HG02678 (cell line): ENCODE measurements around the gene DNASE1L3.

Source experiments
- ATAC-seq: cut with Tn5 transposase; IDR thresholded peaks from one replicate; pipeline ENCODE4 v1.9.1; 2021; ENCODE audit warnings: mild to moderate bottlenecking, moderate library complexity; ENCODE audit not compliant: unreplicated experiment

The DNASE1L3 gene

DNA sequence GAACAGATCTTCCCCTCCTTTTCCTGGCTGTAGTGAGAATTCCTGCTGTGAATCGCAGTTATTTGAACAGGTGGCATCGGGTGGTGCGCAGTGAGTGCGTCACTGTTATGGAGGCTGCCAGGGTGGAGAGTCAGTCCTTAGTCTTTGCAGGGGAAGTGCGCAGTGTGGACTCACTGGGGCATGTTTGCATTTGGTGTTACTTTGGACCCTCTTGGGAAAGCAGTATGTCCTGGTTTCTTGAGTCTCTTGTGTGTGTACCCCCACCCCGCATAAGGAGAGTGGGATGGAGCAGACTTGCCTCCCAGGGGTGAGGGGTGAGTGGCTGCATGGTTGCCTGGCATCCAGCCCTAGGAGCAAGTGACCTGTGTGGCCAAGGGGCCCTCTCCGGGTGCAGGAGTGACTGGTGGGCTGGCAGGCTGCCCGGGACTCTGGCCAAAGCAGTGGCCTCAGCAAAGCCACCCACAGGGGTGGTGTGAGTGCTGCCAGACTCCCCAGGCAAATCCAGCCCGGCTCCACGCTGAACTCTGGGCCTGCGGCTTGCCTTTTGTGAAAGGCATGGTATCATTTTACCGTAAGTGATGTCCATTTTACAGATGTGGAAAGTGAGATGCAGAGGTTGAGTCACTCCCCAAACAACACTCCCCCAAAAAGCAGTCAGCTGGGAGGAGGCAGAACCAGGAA is 46.4 kb downstream of the DNASE1L3 start:
- ATAC-seq: no peak

DNA sequence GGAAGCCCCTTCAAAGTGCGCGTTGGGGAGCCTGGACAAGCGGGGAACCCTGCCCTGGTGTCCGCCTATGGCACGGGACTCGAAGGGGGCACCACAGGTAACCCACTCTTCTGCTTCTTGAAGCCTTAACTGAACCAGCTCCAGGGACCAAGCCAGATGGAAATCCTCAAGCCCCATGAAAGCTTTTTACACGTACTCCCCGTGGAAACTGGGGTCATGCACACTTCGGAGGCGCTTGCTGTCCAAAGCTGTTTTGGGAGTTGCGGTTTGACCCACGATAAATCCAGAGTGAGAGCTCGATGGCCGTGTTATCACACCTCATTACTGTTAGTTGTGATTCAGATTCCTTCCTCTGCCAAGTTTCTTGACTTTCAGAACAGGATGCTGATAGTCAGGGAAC is 47.5 kb downstream of the DNASE1L3 start:
- no peak for ATAC-seq

DNA sequence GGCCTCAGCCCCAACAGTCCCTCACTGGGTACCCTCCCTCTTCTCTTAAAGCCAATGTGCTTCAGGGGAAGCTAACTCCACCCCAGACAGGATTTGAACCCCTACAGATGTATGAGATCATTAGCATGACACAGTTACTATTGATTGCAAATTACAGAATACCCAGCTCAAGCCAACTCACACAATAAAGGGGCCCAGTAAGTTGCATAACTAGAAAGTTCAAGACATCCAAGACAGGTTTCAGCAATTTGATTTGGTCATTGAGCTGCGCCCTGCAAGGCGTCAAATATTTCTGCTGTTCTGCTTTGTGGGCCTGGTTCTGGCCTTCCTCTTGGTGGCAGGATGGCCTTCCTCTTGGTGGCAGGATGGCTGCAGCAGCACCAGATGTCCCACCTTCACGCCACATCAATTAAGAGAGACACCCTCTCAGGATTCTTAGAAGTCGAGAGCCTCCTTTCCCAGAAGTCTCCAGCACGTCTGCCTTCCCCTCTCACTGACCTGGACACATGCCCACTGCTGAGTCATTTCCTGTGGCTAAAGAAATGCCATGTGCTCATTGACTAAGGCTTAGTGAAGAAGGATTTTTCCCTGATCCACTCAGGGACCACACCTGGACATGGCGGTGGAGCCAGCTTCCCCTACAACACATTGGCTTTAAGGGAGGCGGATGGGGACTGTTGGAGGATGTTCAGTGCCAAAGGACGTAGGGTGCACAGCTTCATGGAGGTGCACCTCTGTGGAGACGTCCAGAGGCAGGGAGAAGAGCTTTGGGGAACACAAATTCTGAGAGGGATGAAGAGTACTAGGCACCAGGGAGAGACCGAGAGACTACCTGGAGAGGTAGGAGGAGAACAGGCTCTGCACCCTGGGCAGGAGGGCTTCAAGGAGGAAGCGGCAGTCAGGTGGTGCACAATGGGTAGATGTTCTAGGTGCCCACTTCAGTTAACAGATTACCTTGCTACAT is 49.1 kb downstream of the DNASE1L3 start:
- no peak for ATAC-seq

DNA sequence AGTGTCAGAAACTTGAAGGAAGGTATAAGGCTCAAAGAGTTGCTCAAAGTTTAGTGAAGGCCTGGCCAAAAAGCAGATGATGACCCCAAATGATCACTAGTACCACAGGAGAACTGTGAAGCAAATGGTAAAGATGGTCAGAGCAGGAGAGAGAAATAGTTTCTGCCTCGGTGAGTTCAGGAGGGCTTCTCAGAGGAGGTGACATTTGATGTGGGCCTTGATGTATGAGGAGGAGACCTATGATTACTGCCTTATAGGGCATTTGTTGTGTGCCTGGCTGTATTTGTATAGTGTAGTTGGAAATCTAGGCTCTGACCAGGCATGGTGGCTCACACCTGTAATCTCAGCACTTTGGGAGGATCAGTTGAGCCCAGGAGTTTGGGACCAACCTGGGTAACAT is 50.4 kb downstream of the DNASE1L3 start:
- ATAC-seq: no peak

DNA sequence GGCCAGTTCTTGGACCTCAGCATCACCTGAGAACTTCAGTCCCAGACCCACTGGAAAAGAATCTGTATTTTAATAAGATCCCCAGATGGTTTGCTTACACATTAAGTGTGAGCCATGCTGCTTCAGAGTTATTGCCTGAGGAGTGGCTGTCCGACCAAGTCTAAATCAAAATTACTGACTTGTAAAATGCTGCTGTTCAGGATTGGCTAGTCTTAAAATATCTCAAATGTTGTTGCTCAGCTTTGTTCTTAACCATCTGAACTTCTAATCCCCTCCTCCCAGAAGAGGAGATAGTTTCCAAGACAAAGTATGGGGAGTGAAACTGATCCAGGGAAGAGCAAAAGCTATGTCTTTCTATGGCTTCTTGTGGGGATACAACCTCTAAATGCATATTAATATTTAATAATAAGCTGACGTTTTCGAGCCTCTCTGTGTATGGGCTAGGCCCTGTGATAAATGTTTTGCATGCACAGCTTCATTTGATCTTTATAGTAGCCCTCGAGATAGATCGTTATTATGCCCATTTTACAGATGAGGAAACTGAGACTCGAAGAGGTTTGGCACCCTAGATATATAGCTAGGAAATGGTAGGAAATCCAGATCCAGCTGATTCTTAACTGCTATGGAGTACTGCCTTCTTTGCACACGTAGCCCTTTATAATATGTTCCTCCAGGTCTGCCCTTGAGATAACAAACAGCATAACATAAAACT is 52.2 kb downstream of the DNASE1L3 start:
- no peak for ATAC-seq

DNA sequence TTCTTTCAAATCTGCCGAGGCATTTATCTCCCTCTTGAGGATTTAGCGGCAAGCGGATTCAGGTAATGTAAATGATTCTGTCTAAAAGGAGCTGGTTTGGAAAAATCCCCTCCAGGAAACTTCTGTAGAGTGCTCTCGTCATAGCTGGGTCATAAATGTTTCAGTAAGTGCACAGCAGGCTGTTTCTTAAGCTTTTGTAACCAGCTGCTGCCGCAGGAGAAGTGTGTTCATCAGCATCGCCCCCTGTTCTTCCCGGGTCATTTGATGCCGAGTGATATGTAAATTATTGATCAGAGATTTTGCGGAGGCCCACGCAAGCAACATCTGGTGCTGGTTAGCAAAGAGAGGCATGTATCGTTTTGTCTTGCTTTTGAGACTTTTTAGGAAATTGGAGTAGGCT is 53.1 kb downstream of the DNASE1L3 start:
- ATAC-seq: no peak

DNA sequence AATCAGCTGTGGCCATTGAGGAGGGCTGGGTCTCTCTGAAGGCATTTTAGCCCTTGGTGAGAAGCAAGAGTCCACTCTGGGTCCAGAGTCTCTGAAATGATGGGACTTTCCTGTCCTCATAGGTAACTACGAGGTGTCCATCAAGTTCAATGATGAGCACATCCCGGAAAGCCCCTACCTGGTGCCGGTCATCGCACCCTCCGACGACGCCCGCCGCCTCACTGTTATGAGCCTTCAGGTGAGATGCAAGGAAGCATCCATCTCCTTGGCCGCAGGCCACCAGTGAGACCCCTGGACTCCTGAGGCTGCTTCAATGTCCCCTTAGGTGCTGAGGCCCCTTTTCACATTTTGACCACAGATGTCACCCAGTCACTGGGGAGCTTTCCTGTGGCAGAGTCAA is 54.9 kb downstream of the DNASE1L3 start:
- ATAC-seq: no peak

DNA sequence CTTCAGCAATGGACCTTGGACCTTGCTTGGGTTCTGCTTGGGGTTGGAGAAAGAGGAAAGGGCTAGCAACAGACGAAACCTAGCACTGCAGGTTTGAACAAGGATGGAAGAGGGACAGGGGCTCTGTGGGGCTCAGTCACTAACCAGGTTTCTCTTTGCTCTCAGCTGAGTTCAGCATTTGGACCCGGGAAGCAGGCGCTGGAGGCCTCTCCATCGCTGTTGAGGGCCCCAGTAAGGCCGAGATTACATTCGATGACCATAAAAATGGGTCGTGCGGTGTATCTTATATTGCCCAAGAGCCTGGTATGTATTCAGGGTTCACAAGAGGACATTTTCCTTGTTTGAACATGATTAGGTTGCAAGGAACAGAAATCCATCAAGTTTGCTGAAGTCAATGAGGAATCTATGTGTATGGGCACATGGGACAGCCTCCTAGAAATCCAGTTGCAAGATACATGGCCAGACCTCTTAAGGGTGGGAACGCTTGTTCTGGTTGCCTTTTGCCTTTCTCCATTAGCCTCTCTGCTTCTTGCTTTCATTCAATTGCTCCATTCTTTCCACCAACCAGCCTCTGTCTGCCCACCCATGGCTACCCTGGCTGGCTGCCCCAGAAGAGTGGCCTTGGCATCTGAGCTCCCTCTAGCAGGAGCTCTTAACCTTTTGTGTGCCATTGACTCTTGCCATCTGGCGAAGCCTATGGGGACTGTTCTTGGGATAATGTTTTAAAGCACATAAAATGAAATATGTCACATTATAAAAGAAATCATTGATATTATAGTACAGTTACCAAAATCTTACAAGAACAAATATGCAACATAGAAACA is 55.9 kb downstream of the DNASE1L3 start:
- ATAC-seq: no peak

DNA sequence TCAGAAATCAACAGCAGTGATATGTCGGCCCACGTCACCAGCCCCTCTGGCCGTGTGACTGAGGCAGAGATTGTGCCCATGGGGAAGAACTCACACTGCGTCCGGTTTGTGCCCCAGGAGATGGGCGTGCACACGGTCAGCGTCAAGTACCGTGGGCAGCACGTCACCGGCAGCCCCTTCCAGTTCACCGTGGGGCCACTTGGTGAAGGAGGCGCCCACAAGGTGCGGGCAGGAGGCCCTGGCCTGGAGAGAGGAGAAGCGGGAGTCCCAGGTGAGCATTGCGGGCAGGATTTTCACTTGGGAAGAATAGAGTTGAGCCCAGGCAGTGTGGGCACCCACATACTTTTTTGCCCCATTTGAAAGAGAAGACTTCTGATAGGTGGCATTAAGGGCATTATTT is 57.4 kb downstream of the DNASE1L3 start:
- ATAC-seq: no peak

DNA sequence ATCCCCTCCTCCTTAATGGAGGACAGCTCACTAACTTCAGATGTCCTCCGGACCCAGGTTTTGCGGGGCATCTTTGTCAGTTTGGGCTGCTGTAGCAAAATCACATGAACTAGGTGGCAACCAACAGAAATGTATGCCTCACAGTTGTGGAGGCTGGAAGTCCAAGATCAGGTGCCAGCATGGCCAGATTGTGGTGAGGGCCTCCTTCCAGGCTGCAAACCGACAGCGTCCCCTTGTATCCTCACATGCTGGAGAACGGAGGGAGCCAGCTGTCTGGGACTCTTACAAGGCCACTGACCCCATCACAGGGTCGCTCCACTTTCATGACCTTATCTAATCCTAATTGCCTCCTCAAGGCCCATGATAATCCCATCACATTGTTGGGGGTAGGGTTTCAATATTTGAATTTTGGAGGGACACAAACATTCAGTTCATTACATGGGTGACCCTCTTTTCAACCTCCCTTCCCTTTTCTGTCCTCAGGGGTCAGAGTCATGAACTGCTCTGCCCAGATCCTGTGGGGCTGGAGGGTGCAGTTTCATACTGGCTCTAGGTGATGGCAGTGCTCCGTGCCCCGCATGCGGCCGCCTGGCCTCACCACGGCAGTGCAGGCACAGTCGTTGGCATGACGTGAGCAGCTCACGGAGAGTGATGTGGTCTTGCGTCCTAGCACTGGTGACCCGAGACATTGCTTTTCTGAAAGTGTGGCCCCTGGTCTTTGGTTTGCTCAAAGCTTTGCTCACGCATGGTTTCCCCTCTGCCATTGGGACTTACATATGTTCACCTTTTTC is 58.4 kb downstream of the DNASE1L3 start:
- ATAC-seq: no peak

DNA sequence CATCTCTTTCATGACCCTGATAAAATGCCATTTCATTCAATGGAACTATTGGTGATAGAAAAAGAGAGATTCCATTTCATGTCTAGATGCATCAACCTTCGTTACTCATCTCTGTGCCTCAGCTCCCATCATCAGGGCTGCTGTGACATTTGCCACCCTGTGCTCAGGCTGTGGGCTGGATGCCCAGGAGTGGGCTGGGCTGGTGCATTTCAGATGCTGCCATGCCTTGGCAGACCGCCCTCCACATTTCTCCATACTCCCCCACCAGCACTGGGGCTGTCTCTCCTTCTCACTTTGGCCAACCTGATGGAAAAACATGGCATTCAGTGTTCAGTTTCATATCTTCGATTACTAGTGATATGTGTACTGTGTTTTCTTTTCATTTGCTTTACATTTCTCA is 59.1 kb downstream of the DNASE1L3 start:
- no peak for ATAC-seq

DNA sequence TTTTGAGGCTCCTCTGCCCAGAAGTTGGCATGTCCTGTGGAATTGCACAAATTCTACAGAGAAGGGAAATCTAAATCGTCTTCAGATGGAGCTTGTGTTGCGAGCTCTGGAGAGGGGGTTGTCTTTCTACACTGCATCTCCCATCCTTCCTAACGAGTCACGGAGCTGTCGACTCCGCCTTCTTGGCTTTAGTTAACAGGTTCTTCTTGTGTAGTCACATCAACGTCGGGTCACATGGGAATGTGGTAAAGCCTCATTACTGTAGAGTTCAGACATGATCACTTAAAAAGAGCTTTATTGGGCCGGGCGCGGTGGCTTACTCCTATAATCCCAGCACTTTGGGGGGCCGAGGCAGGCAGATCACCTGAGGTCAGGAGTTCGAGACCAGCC is 60.0 kb downstream of the DNASE1L3 start:
- no peak for ATAC-seq

DNA sequence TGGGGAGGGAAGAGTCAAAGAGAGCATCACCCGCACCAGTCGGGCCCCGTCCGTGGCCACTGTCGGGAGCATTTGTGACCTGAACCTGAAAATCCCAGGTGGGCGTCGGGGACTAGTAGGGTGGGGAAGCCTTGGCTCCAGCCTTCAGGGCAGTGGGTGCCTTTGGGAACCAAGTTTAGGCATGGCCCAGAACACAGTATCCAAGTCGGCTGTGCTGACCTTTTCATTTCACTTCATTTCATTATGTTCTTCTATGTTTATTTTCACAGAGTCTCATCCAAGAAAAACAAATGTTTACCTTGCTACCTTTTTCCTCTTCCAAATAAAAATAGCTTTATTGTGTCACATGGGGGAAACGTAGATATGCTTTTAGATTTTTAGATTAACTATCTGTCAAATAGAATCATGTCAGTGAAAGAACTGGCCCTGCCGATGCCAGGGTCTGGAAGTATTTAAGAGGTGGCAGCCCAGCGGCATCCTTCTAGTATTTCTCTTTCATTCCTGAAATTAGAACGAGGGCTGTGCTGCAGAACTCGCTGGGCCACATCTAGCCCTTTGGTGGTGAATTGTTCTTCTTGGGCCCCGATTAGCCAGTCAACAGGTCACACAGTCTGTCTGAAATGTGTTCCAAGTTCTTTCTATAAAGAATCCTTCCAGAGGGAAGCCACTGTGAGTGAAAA is 60.5 kb downstream of the DNASE1L3 start:
- no peak for ATAC-seq

DNA sequence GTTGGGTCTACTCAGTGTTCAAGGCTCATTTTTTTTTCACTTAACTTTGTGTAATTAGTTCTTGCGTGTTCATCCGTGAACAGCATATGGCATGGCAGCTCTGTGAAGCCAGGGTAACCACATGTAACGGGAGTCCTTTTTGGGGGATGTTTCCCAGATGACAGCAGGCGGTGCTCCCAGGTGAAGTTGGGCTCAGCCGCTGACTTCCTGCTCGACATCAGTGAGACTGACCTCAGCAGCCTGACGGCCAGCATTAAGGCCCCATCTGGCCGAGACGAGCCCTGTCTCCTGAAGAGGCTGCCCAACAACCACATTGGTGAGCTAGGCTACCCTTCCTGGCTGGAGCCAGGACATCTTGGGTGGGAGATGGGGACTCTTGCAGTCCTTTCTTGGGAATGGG is 62.7 kb downstream of the DNASE1L3 start:
- ATAC-seq: no peak

DNA sequence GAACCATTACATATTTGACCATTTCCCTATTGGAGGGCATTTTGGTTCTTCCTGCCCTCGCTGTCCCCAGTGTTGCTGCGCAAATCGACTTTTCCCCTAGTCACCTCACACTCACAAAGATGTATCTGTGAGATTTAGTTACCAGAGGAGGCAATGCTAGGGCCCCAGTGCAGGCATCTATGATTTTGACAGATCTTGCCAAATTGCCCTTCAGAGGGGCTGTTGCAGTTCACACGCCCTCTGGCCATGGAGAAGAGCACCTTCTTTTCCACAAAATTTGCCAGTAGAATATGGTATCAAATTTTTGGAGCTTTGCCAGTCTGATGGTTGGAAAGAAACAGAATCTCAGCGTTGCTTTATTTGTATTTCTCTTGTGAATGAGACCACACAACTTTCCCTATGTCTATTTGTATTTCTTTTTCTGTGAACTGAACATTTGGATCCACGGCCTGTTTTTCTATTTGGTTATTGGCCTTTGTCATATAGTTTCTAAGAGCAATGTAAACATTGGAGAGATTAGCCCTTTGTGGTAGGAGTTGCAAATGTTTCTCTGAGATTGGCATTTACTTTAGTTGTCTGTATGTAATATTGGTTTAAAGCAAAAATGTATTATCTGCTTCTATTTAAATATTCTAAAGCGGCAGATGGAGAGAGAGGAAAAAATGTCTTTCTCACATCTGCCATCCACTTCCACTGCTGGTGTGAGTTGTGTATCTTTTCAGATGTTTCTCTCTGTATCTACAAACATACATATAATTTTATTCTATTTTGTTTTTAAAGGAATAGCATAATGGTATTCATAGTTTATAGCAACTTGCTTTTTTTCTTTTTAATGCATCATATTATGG is 66.1 kb downstream of the DNASE1L3 start:
- ATAC-seq: no peak

DNA sequence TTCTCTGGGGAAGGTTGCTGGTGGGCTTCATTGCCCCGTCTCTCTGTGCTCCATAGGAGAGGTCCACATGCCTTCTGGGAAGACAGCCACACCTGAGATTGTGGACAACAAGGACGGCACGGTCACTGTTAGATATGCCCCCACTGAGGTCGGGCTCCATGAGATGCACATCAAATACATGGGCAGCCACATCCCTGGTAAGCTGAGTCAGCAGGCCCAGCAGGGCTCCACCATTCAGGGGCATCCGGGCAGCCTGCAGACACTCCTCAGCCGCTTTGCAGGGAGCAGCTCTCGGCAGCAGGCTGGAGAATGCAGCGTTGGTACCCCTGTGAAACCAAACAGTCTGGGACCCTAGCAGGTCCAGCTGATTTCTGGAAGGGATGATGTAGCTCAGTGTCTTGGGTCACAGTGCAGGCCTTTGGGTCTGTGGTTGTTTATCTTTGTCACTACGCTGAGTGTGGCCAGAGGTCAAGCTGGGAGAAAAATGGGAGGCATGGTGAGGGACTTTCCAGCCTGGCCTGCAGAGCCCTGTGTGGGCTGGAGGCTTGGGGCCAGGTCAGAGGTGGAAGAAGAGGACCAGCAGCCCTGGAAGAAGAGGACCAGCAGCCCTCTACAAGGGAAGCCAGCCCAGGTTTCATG is 67.2 kb downstream of the DNASE1L3 start:
- ATAC-seq: no peak
